NCI-H1436 (cell line): ENCODE measurements around the gene TFDP1.
A peak's percentile ranks its signal among the peaks of the same experiment; 100 is the strongest.

ENCODE experiments used
- DNase-seq: peaks from one replicate; lab custom pipeline; 2025; lab: John Stamatoyannopoulos, UW

TFDP1 gene

GRCh38 chr13:113584205-113584869 is at the start of gene TFDP1:
Gene TFDP1 (plus strand): TSS chr13:113584753. CDS start chr13:113585838, 1,085 bp downstream.
- peak; percentile 88 for DNase-seq

GRCh38 chr13:113535381-113535781 is 49.2 kb upstream of the TFDP1 start:
- DNase-seq, result no peak

- no peak for DNase-seq
Measured at GRCh38 chr13:113536461-113537110, 48.0 kb upstream of the TFDP1 start.

GRCh38 chr13:113537205-113537604 is 47.3 kb upstream of the TFDP1 start:
- no peak for DNase-seq

GRCh38 chr13:113537909-113538688 is 46.5 kb upstream of the TFDP1 start:
- no peak for DNase-seq

GRCh38 chr13:113538689-113539058 is 45.9 kb upstream of the TFDP1 start:
- DNase-seq, result no peak

GRCh38 chr13:113539176-113539575 is 45.4 kb upstream of the TFDP1 start:
- DNase-seq, result no peak

- DNase-seq, result no peak
Measured at GRCh38 chr13:113539822-113540221, 44.7 kb upstream of the TFDP1 start.

- no peak for DNase-seq
Measured at GRCh38 chr13:113540523-113540922, 44.0 kb upstream of the TFDP1 start.

- no peak for DNase-seq
Measured at GRCh38 chr13:113542751-113543424, 41.7 kb upstream of the TFDP1 start.

- DNase-seq, result no peak
Measured at GRCh38 chr13:113544071-113544891, 40.3 kb upstream of the TFDP1 start.

GRCh38 chr13:113544896-113545295 is 39.7 kb upstream of the TFDP1 start:
- no peak for DNase-seq

GRCh38 chr13:113545455-113545930 is 39.1 kb upstream of the TFDP1 start:
- no peak for DNase-seq

GRCh38 chr13:113545931-113546516 is 38.5 kb upstream of the TFDP1 start:
- no peak for DNase-seq

- DNase-seq, result no peak
Measured at GRCh38 chr13:113546571-113547237, 37.8 kb upstream of the TFDP1 start.

- DNase-seq, result no peak
Measured at GRCh38 chr13:113547238-113547971, 37.1 kb upstream of the TFDP1 start.

- DNase-seq, result no peak
Measured at GRCh38 chr13:113548171-113548641, 36.3 kb upstream of the TFDP1 start.

GRCh38 chr13:113548778-113549621 is 35.6 kb upstream of the TFDP1 start:
- DNase-seq, result no peak

GRCh38 chr13:113550453-113550852 is 34.1 kb upstream of the TFDP1 start:
- no peak for DNase-seq
